Measurements from ENCODE around the gene USP34.

USP34 gene

DNA sequence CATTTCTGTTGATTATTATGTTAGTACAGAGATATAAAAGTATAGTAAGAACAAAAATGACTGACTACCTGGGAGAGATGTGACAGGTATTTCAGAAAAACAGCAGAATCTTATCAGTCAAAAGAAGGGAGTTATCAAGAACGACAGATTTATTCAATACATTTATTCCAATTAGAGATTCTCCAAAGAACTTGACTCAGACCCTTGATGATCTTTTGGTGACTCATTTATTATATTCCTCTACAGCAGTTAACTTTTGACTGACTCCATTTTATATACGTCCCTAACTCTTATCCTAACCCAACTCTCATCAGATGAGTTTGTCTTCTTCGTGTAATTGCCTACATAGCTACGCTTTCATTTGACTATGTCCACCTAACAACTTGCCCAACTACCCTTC is 217.8 kb downstream of the USP34 start:
- TF ChIP-seq, protein P1, sequence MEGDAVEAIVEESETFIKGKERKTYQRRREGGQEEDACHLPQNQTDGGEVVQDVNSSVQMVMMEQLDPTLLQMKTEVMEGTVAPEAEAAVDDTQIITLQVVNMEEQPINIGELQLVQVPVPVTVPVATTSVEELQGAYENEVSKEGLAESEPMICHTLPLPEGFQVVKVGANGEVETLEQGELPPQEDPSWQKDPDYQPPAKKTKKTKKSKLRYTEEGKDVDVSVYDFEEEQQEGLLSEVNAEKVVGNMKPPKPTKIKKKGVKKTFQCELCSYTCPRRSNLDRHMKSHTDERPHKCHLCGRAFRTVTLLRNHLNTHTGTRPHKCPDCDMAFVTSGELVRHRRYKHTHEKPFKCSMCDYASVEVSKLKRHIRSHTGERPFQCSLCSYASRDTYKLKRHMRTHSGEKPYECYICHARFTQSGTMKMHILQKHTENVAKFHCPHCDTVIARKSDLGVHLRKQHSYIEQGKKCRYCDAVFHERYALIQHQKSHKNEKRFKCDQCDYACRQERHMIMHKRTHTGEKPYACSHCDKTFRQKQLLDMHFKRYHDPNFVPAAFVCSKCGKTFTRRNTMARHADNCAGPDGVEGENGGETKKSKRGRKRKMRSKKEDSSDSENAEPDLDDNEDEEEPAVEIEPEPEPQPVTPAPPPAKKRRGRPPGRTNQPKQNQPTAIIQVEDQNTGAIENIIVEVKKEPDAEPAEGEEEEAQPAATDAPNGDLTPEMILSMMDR (IDR thresholded peaks at IDR 0.05; ENCODE audit: low read depth, low read length) = no peak
- no peak overlapping the region for H3K4me3 ChIP-seq (ENCODE audit: low read depth, low read length)
- in situ Hi-C loops (cut with HindIII; ENCODE audit: low sequenced_read_pairs) = no loop called here
- DNase-seq (ENCODE audit: low read depth, low spot score) = no peak

DNA sequence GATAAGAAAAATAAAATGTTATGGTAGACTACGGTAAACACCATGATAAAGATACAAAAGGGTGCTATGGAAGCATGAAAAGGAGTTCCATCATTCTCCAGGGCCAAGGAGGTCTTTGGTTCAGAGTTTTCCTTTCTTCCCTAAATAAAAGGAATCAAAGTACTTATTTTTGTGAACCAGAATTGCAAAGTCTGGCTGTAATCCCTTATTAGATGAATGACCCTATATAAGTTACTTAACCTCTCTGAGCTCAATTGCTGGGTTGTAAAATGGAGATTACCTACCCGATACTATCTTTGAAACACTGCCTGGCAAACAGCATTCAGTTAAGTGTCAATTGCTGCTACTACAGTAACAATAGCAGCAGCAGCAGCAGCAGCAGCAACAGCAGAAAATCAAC is 218.9 kb downstream of the USP34 start:
- no peak overlapping the region for H3K4me3 ChIP-seq (ENCODE audit: low read depth, low read length)
- TF ChIP-seq, protein P1 (IDR thresholded peaks at IDR 0.05; ENCODE audit: low read depth, low read length) = no peak
- in situ Hi-C loops (cut with HindIII; ENCODE audit: low sequenced_read_pairs) = no loop called here
- DNase-seq (ENCODE audit: low read depth, low spot score) = no peak

DNA sequence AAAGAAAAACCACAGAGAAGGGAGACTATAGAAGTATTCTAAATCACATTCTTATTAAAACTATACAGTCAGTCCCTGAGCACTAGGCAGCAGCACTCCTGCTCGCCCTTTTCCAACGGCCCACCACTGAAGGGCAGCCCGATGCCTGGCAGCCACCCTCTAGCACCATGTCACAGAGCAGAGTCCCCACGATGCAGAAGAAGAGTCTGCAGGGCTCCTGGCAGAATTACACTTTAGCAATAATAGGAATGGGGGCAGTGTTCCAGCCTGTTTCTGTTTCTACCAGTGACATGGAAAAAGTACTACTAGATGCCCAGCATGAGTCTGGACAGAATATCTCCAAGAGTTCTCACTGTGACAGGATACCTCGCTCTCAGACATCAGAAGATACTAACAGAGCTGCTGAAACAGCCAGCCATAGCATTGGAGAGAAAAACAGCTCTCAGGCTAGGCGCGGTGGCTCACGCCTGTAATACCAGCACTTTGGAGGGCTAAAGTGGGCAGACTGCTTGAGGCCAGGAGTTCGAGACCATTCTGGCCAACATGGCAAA is 221.3 kb downstream of the USP34 start:
- in situ Hi-C loops (cut with HindIII; ENCODE audit: low sequenced_read_pairs) = no loop called here
- DNase-seq (ENCODE audit: low read depth, low spot score) = no peak
- H3K4me3 ChIP-seq (ENCODE audit: low read depth, low read length) = no peak overlapping the region
- TF ChIP-seq, protein P1 (IDR thresholded peaks at IDR 0.05; ENCODE audit: low read depth, low read length) = no peak

DNA sequence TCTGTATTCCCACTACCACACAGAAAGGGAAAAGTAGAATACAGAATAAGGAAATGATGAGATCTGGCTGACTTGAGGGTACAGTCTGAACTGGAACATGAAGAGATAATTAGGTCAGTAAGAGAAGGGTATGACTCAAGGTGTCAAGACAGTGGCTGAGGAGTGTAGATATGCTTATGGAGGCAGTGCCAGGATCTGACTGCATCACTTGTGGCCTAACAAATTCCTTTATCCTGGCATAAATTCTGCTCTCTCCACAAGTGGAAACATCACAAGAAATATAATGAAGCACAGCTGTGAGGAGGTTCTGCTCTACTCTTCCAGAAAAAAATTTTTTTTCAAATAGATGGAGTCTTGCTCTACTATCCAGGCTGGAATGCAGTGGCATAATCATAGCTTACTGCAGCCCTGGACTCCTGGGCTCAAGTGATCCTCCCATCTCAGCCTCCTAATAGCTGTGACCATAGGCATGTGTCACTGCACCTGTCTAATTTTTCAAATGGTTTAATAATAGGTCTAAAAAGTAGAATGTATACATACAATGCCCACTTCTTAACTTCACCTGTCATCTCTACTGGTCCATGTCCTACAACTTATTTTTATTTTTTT is 223.6 kb downstream of the USP34 start:
- TF ChIP-seq, protein P1 (IDR thresholded peaks at IDR 0.05; ENCODE audit: low read depth, low read length) = no peak
- H3K4me3 ChIP-seq (ENCODE audit: low read depth, low read length) = no peak overlapping the region
- in situ Hi-C loops (cut with HindIII; ENCODE audit: low sequenced_read_pairs) = no loop called here
- peak; percentile 25 for DNase-seq (ENCODE audit: low read depth, low spot score)

DNA sequence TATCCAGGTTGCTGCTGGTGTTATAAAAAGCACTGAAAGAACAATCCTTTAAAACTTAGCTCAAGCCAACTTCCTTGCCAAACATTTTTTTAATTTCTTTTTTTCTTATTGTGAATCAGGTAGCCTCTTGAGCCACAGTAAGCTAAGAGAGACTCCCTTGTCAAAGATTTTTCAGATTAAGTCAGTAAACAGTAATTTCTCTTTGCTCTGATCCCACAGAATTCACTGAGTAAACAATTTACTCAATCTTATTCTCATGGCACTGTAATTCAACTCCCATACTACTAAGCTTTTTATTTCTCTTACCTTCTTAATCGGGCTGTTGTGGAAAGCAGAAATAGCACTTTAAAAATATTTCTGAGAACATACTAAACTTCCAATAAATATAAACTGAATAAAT is 226.2 kb downstream of the USP34 start:
- TF ChIP-seq, protein P1 (IDR thresholded peaks at IDR 0.05; ENCODE audit: low read depth, low read length) = no peak
- in situ Hi-C loops (cut with HindIII; ENCODE audit: low sequenced_read_pairs) = no loop called here
- H3K4me3 ChIP-seq (ENCODE audit: low read depth, low read length) = no peak overlapping the region
- DNase-seq (ENCODE audit: low read depth, low spot score) = no peak

DNA sequence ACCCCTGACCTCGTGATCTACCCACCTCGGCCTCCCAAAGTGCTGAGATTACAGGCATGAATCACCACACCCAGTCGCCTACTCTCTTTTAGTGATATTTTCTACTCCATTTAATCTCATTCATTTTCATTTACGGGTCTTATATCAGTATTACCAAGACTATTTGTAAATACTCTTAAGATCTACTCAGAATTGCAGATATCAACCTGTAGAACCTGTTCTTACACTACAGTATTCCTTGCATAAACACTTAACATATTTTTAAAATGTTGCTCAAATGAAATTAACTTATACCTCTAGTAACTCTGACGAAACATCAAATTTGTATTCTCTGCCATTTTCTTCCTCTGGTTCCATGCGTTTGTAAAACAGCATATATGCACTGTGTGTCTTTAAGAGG is 229.6 kb downstream of the USP34 start:
- TF ChIP-seq, protein P1 (IDR thresholded peaks at IDR 0.05; ENCODE audit: low read depth, low read length) = no peak
- H3K4me3 ChIP-seq (ENCODE audit: low read depth, low read length) = no peak overlapping the region
- DNase-seq (ENCODE audit: low read depth, low spot score) = no peak
- in situ Hi-C loops (cut with HindIII; ENCODE audit: low sequenced_read_pairs) = no loop called here
